ENCODE measurements around the gene CORO2B.

Gene CORO2B

DNA sequence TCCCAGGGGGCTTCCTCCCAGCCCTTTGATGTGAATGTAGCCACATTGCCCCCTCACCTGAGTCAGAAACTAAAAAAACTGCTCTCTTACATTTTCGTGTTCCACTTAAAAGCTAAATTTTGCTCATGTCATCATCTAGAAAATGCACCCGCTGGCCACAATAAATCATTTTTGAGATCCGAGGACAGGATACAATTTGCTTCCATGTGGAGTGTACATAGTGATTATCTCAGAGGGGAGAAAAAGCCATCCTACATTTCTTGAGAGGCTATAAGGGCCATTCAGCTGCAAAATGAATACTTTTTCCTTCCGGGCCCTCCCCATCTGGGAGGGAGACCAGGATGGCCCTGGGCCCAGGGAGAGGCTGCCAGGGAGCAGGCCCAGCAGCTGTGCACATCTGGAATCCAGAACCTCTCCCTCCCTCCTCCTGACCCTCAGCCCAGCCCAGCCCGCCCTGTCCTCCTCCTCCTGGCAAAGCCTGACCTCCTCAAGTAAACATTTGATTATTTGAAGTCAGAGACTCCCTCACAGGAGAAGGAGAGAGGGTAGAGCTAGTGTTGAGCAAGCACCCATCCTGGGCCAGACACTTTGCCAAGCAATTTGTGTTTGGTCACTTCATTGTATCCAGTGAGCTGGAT lies 59.1 kb downstream of the CORO2B start:
- Histone ChIP-seq H3K27ac (ENCODE audit: low read length) (no peak overlapping the region), H3K4me3 (ENCODE audit: low read length) (no peak overlapping the region), H3K36me3 (ENCODE audit: insufficient read depth, low read depth, low read length) (no peaks in the 10 kb centered on the region), H3K4me1 (ENCODE audit: insufficient read depth, low read length) (peaks cover 3% of the 10 kb centered on the region; the same call in 1 of the 2 replicates), H3K9me3 (ENCODE audit: insufficient read depth, low read depth, low read length) (no peaks in the 10 kb centered on the region), H3K27me3 (ENCODE audit: insufficient read depth, low read length) (no peaks in the 10 kb centered on the region), H3K9ac (ENCODE audit: low read depth, low read length) (no peak overlapping the region)

DNA sequence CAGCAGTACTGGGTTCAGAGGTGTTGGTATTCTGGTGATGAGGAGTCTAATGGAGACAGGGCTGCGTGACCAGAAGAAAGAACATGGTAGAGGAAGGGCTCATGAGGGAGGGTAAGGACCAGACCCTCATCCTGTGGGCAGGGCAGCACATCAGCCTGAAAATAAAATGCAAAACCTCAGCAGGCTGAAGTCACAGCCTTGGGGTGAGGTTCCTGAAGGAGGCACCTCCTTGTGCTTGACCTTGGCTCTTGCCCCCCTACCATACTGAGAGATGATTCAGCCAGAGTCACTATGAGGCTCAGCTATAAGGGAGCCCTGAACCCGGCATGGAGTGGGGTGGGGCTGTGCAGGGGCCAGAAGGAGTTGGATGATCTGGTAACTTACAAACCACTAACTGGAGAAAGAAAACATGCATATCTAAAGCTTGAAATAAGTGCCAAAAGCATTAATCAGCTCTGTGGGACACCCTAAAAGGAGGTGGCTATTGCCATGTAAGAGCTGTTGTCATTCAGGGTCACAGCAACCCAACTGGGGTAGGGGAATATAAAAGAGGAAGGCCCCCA lies 60.2 kb downstream of the CORO2B start:
- no peaks in the 10 kb centered on the region for H3K27me3 ChIP-seq (ENCODE audit: insufficient read depth, low read length)
- no peak overlapping the region for H3K9ac ChIP-seq (ENCODE audit: low read depth, low read length)
- no peaks in the 10 kb centered on the region for H3K36me3 ChIP-seq (ENCODE audit: insufficient read depth, low read depth, low read length)
- no peaks in the 10 kb centered on the region for H3K9me3 ChIP-seq (ENCODE audit: insufficient read depth, low read depth, low read length)
- H3K4me1 ChIP-seq (ENCODE audit: insufficient read depth, low read length): peaks cover 3% of the 10 kb centered on the region; the same call in 1 of the 2 replicates
- H3K4me3 ChIP-seq (ENCODE audit: low read length): no peak overlapping the region
- H3K27ac ChIP-seq (ENCODE audit: low read length): no peak overlapping the region

DNA sequence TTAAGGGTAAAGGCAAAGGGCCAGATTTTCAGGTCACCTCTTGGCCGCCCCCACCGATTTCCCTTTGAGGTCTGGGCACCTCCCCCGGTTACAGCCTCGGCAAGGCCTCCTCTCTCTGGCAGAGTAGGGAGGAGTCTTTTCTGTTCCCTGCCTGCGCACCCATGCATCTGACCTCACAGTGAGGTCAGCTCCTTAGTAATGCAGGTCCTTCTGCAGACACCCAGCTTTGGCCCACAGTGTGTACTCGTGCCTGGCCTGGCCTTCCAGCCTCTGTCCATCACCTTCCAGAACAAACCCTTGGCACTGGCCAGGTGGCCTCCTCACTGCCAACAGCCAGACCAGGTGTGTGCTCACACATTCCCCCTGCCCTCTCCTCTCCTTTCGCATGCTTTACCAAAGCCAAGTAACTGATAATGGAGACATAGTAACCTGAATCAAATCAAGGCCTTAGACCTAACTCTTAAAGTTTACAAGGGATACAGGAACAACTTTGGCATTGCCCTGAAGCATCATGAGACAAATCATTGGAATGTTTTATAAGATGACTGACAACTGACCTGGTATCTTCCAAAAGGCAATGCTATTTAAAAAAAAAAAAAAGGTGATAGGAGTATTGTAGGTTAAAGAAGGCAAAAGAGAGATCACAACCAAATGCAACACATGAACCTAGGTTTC lies 61.3 kb downstream of the CORO2B start:
- H3K27me3 ChIP-seq (ENCODE audit: insufficient read depth, low read length): no peaks in the 10 kb centered on the region
- H3K4me1 ChIP-seq (ENCODE audit: insufficient read depth, low read length): no peaks in the 10 kb centered on the region; the same call in 1 of the 2 replicates
- H3K4me3 ChIP-seq (ENCODE audit: low read length): no peak overlapping the region
- H3K9me3 ChIP-seq (ENCODE audit: insufficient read depth, low read depth, low read length): no peaks in the 10 kb centered on the region
- no peak overlapping the region for H3K9ac ChIP-seq (ENCODE audit: low read depth, low read length)
- no peaks in the 10 kb centered on the region for H3K36me3 ChIP-seq (ENCODE audit: insufficient read depth, low read depth, low read length)
- H3K27ac ChIP-seq (ENCODE audit: low read length): no peak overlapping the region

DNA sequence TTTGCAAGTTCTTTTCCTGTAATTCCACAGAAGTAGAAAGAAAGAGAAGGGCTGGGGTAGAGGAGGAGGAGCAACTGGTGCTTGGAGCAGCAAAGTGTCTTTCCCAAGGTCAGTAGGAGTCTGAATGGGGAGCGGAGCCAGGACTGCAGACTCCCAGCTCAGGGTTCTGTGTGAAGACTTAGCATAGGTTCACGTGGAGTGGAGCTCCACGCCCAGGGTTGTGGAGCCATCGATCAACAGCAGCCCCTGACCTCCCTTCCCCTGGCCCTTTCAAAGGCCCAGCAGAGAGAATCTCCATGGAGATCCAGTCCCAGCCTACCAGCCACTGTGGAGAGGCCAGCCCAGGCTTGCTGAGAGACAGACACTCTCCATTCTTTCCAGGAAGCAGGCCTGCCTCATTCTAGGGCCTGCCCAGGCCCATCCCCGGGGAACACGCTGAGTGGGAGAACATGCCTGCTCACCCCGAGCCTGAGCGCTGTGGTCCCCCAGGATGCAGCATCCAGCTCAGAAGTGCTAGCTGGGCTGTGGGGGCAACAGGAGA lies 62.1 kb downstream of the CORO2B start:
- Histone ChIP-seq H3K4me3 (ENCODE audit: low read length) (no peak overlapping the region), H3K27me3 (ENCODE audit: insufficient read depth, low read length) (no peaks in the 10 kb centered on the region), H3K36me3 (ENCODE audit: insufficient read depth, low read depth, low read length) (no peaks in the 10 kb centered on the region), H3K4me1 (ENCODE audit: insufficient read depth, low read length) (no peaks in the 10 kb centered on the region), H3K9me3 (ENCODE audit: insufficient read depth, low read depth, low read length) (no peaks in the 10 kb centered on the region), H3K27ac (ENCODE audit: low read length) (no peak overlapping the region), H3K9ac (ENCODE audit: low read depth, low read length) (no peak overlapping the region)

DNA sequence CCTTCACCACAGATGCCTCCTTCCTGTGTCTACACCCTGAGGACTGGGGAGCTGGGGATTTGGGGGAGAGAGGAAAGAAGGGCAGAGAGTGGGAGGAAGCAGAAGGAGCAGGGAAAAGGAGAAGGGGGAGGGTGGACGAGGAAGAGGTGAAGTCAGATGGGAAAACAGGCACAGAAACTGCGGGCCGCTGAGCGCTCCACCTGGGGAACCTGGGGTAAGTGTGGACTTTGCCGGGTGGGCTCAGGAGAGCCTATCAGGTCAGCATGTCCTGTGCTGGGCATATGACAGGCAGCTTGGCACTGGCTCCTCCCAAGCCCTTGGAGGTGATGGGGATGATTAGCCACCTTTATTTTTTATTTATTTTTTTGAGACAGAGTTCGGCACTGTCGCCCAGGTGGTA lies 62.6 kb downstream of the CORO2B start:
- Histone ChIP-seq H3K36me3 (ENCODE audit: insufficient read depth, low read depth, low read length) (no peaks in the 10 kb centered on the region), H3K4me1 (ENCODE audit: insufficient read depth, low read length) (no peaks in the 10 kb centered on the region), H3K27me3 (ENCODE audit: insufficient read depth, low read length) (no peaks in the 10 kb centered on the region), H3K4me3 (ENCODE audit: low read length) (no peak overlapping the region), H3K9me3 (ENCODE audit: insufficient read depth, low read depth, low read length) (no peaks in the 10 kb centered on the region), H3K27ac (ENCODE audit: low read length) (no peak overlapping the region), H3K9ac (ENCODE audit: low read depth, low read length) (no peak overlapping the region)

DNA sequence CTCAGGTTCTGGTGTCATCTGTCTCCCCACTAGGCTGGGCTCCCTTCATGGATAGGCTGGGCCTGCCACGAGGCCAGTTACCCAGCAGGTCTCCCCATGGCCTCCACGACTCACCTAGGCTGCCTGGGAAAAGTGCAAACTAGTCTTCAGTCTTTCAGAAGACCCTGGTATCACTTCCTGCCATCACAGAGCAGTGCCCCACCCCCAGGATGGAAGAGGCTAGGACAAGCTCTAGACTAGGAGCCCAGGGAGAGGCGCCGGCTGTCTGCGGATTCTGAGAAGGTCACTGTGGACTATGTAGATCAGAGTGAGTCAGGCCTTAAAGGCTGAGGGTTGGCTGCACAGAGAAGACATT lies 63.7 kb downstream of the CORO2B start:
- H3K27ac ChIP-seq (ENCODE audit: low read length): no peak overlapping the region
- no peak overlapping the region for H3K9ac ChIP-seq (ENCODE audit: low read depth, low read length)
- H3K9me3 ChIP-seq (ENCODE audit: insufficient read depth, low read depth, low read length): no peaks in the 10 kb centered on the region
- H3K36me3 ChIP-seq (ENCODE audit: insufficient read depth, low read depth, low read length): no peaks in the 10 kb centered on the region
- no peaks in the 10 kb centered on the region for H3K27me3 ChIP-seq (ENCODE audit: insufficient read depth, low read length)
- no peak overlapping the region for H3K4me3 ChIP-seq (ENCODE audit: low read length)
- no peaks in the 10 kb centered on the region for H3K4me1 ChIP-seq (ENCODE audit: insufficient read depth, low read length)

DNA sequence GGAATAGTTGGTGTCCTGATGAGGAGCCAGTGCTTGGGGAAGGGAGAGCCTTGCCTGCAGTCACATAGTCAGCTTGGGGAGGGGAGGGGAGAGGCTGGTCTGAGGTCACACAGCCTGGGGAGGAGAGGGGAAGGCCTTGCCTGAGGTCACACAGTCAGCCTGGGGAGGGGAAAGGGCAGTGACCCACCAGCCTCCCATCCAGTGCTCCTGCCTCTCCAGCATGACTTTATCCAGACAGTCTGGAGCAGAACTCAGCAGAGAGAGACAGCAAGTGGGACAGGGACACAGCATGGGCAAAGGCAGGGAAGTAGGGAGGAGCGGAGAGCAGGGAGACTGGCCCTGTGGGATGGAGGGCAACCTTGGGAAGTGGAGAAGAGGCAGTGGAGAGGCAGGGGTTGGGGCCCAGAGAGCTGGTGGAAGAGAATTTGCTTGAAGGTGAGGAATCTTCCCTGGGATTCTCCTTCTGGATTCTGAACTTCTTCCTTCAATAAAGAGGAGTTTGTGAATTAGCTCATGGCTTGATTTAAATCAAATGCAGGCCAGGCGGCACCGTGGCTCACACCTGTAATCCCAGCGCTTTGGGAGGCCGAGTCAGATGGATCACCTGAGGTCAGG lies 64.5 kb downstream of the CORO2B start:
- Histone ChIP-seq H3K4me3 (ENCODE audit: low read length) (no peak overlapping the region), H3K4me1 (ENCODE audit: insufficient read depth, low read length) (no peaks in the 10 kb centered on the region), H3K9me3 (ENCODE audit: insufficient read depth, low read depth, low read length) (no peaks in the 10 kb centered on the region), H3K9ac (ENCODE audit: low read depth, low read length) (no peak overlapping the region), H3K27ac (ENCODE audit: low read length) (no peak overlapping the region), H3K27me3 (ENCODE audit: insufficient read depth, low read length) (no peaks in the 10 kb centered on the region), H3K36me3 (ENCODE audit: insufficient read depth, low read depth, low read length) (no peaks in the 10 kb centered on the region)

DNA sequence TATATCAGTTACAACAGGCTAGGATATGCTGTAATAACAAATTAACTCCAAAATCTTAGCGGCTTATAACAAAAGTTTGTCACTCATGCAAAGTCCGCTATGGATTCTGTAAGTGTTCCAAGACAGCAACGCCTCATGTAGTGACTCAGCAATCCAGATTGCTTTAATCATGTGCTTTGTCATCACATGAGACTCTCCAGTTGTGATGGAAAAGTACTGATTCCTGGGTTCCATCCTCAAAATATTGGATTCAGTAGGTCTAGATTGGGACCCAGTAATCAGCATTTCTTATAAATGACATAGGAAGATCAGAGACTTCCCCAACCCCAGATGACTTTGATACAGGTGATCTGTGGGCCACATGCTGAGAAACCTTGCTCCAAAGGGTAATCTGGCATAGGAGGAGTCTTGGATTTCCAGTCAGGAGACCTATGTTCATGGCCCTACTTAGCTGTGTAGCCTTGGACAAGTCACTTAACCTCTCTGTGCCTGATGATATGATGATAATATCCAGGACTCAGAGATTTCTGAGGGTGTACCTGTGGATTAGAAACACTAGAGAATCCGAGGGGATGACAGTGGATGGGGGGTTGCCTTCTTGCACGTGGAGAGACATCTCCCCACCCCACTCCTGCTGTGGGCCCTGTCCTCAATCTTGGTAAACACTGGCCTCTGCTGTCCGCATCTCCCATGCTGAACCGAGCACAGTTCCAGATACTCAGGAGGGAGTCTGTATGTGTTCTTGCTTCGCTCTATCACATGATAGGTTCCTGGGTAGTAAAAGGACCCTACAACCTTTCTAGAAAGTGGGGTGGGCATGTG lies 65.5 kb downstream of the CORO2B start:
- Histone ChIP-seq H3K9me3 (ENCODE audit: insufficient read depth, low read depth, low read length) (no peaks in the 10 kb centered on the region), H3K36me3 (ENCODE audit: insufficient read depth, low read depth, low read length) (no peaks in the 10 kb centered on the region), H3K27me3 (ENCODE audit: insufficient read depth, low read length) (no peaks in the 10 kb centered on the region), H3K9ac (ENCODE audit: low read depth, low read length) (no peak overlapping the region), H3K4me1 (ENCODE audit: insufficient read depth, low read length) (no peaks in the 10 kb centered on the region), H3K27ac (ENCODE audit: low read length) (no peak overlapping the region), H3K4me3 (ENCODE audit: low read length) (no peak overlapping the region)

DNA sequence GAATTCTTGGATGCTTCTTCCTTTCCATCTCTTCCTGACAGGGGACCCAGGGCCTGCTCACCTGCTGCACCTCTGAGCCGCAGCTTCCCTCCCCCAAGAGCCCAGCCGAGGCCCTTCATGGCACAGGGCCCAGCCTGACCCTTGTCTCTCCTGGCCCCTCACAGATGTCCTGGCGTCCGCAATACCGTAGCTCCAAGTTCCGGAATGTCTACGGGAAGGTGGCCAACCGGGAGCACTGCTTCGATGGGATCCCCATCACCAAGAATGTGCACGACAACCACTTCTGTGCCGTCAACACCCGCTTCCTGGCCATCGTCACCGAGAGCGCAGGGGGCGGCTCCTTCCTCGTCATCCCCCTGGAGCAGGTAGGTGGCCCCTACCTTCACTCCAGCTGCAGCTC lies 66.2 kb downstream of the CORO2B start:
- Histone ChIP-seq H3K9ac (ENCODE audit: low read depth, low read length) (no peak overlapping the region), H3K27ac (ENCODE audit: low read length) (no peak overlapping the region), H3K4me3 (ENCODE audit: low read length) (no peak overlapping the region), H3K27me3 (ENCODE audit: insufficient read depth, low read length) (no peaks in the 10 kb centered on the region), H3K9me3 (ENCODE audit: insufficient read depth, low read depth, low read length) (no peaks in the 10 kb centered on the region), H3K36me3 (ENCODE audit: insufficient read depth, low read depth, low read length) (no peaks in the 10 kb centered on the region), H3K4me1 (ENCODE audit: insufficient read depth, low read length) (no peaks in the 10 kb centered on the region)

DNA sequence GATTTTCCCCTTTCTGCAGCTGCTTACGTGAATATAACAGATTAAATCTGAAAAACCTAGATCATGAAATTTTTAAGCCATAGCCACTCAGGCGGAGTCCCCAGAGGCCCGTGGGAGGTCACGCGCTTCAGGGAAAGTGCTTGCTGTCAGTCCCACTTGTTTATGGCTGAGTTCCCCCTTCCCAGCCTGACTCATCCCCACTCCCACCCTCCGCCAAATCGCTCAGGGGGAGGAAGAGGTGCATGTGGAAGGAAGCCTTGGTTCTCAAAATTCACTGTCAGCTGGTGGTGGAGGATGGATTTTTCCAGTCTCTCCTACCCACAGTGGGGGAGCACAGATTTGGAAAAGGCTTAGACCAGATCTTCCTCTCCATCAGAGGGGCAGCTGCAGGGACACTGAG lies 67.4 kb downstream of the CORO2B start:
- no peak overlapping the region for H3K4me3 ChIP-seq (ENCODE audit: low read length)
- H3K4me1 ChIP-seq (ENCODE audit: insufficient read depth, low read length): peaks cover 3% of the 10 kb centered on the region; the same call in 1 of the 2 replicates
- no peaks in the 10 kb centered on the region for H3K36me3 ChIP-seq (ENCODE audit: insufficient read depth, low read depth, low read length)
- no peak overlapping the region for H3K27ac ChIP-seq (ENCODE audit: low read length)
- no peaks in the 10 kb centered on the region for H3K9me3 ChIP-seq (ENCODE audit: insufficient read depth, low read depth, low read length)
- H3K27me3 ChIP-seq (ENCODE audit: insufficient read depth, low read length): no peaks in the 10 kb centered on the region
- no peak overlapping the region for H3K9ac ChIP-seq (ENCODE audit: low read depth, low read length)

DNA sequence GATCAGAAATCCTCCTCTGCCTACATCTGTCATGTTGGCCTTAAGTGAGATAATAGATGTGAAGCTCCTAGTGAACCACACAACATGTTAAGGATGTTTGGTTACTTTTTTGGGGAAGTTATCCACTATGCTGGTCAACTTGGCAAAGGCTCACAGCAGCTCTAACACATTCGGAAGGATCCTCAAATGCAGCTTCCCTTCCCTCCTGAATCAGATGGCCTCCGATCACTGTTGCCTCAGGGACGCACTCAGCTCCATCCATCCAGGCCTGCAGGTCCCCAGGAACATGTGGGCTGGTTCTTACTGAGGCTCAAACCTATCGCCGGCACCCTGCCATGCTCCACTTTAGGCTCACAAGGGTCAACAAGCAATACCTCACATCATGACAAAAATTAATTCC lies 67.9 kb downstream of the CORO2B start:
- H3K4me3 ChIP-seq (ENCODE audit: low read length): no peak overlapping the region
- no peak overlapping the region for H3K27ac ChIP-seq (ENCODE audit: low read length)
- no peaks in the 10 kb centered on the region for H3K9me3 ChIP-seq (ENCODE audit: insufficient read depth, low read depth, low read length)
- no peaks in the 10 kb centered on the region for H3K36me3 ChIP-seq (ENCODE audit: insufficient read depth, low read depth, low read length)
- peaks cover 8% of the 10 kb centered on the region; the same call in 1 of the 2 replicates for H3K4me1 ChIP-seq (ENCODE audit: insufficient read depth, low read length)
- no peak overlapping the region for H3K9ac ChIP-seq (ENCODE audit: low read depth, low read length)
- H3K27me3 ChIP-seq (ENCODE audit: insufficient read depth, low read length): no peaks in the 10 kb centered on the region

Data from iPS-20b (cell line).